Hematopoietic multipotent progenitor cell treated with erythropoietin and hydrocortisone succinate and interleukin-3 and kit ligand, for 15 days (in vitro differentiated cells): ENCODE results near the gene MS4A15.

Experiments used
- DNase-seq: peaks from one replicate; pipeline ENCODE4 v3.0.0-alpha.2; 2015; ENCODE audit warnings: low spot score

Gene MS4A15

GRCh38 chr11:60777572-60777971 lies 20.9 kb downstream of the MS4A15 start:
- DNase-seq, result no peak

DNA sequence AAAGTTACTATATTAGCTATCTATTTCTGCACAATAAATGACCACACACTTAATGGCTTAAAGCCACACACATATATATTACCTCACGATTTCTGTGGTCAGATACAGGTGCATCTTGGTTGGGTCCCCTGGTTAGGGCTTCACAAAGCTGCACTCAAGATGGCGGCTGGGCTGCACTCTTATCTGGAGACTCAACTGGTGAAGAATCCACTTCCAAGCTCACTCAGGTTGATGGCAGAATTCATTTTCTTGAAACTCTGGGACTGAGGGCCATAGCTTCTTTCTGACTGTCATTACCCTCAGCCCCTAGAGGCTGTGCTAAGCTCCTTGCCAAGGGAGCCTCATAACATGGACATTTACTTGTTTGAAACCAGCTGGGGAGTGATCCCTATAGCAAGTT lies 23.4 kb downstream of the MS4A15 start:
- no peak for DNase-seq

DNA sequence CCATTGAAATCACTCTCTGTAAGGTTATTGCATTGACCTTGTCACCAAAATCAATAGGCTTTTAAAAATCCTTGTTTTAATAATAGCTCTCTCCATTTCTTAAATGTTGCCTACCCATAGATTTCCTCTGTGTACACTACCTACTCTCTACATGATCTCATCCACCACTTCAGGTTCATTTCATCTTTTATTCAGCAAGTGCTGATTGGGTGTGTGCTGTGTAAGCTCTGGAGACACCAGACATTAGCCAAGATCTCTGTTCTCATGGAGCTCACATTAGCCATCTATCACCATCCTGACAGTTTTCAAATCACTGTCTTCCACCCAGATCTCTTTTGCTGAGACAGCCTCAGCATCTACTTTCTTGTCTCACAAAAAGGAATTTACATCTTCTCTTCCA lies 24.1 kb downstream of the MS4A15 start:
- DNase-seq, result no peak

GRCh38 chr11:60781286-60781980 lies 24.8 kb downstream of the MS4A15 start:
- DNase-seq, result no peak

DNA sequence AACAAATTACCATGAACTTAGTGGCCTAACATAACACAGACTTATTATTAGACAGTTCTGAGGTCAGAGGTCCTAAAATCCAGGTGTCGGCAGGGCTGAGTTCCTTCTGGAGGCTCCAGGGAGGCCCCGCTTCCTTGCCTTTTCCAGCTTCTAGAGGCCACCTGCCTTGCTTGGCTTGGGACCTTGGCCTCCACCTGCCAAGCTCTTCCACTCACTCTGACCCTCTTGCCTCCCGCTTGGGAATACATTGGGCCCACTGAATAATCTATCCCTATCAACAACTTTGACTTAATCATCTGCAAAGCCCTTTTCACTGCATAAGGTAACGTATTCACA lies 25.3 kb downstream of the MS4A15 start:
- DNase-seq, result no peak

GRCh38 chr11:60782393-60783140 lies 25.9 kb downstream of the MS4A15 start:
- no peak for DNase-seq

GRCh38 chr11:60783141-60783484 lies 26.4 kb downstream of the MS4A15 start:
- no peak for DNase-seq

GRCh38 chr11:60783911-60784310 lies 27.2 kb downstream of the MS4A15 start:
- DNase-seq, result no peak

- no peak for DNase-seq
Measured at GRCh38 chr11:60785136-60785535, 28.5 kb downstream of the MS4A15 start, which contains the start of gene MS4A10. Gene MS4A10 (plus strand): TSS chr11:60785333. CDS start chr11:60790336, 5,003 bp downstream.

GRCh38 chr11:60785806-60786361 lies 29.2 kb downstream of the MS4A15 start:
- DNase-seq, result no peak

DNA sequence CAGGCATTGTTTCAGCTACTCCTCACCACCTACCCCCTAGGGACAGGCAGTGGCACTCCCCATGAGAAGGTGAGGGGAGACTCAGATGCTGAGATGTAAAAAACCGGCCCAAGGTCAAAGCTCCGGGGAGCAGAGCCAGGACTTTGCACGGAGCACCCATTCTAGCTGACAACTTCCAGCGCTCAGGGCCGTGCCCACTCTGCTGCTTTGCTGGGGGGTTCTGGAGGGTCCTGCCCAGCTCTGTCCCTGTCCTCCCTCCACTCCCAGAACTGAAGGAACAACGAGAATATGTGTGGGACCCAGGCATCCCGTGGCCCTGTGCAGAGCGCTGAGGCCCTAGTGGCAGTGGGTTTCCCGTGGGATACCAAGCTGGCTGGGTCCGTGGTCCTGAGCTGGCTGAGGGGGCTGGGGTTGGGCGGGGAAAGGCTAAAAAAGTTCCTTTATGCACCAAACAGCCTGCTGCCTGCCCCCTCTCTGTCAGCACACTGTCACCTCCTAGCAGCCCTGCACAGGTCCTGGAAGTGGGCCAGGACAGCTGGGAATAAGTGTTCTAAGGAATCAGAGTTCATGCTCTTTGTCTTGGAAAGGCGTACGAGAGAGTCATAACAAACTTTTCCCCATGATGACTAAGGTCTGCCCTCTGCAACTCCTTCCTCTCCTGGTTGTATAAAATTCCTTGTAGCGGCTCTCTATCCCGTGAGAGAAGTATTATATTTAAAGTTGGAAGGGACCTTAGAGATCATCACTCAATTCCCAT lies 30.3 kb downstream of the MS4A15 start:
- no peak for DNase-seq

DNA sequence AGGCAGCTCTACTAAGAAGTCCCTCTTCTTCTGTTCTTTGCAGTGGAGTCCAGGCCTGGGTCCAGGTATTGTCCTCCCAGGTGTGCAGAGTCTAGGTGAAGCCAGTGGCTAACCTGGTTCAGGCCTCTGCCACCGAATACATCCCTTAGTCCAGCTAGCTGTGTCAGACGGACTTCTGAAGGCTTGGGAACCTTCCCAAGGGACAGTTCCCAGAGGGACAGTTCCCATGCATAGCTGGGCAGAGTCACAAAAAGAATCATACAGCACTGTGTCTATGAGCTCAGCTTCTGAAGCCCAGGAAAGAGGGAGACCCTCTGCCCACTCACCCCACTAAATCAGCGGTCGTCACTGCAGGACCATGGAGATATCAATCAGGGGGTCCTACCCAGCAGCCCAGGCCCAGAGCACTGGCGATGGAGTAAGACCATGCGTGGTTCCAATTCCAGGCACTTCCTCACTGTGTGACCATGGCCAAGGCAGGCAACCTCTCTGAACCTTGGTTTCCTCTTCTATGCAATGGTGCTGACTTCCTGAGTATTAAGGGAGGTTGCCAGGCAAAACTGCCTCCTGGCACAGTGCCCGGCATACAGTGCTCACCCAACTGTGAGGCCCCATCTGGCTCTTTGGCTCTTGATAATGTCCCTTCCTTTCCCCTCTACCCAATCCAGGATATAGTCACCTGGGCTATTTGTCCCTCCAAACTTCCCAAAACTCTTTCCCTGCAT lies 31.9 kb downstream of the MS4A15 start:
- no peak for DNase-seq

DNA sequence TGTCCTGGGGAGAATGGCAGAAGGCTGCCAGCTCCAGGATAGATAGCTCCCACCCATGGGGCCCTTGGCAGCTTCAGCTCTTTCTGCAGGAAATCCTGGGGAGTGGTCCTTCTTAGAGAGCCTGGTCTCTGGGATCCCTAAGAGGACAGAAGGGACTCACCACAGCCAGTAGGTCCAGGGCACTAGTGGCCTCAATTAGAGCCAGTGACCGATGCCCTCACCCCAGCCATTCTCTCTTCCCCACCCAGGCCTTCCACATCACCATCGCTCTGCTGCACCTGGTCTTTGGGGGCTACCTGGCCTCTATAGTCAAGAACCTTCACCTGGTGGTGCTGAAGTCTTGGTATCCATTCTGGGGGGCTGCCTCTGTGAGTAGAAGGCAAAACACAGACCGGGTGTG lies 34.1 kb downstream of the MS4A15 start:
- no peak for DNase-seq

GRCh38 chr11:60791153-60791933 lies 34.7 kb downstream of the MS4A15 start:
- DNase-seq, result no peak

DNA sequence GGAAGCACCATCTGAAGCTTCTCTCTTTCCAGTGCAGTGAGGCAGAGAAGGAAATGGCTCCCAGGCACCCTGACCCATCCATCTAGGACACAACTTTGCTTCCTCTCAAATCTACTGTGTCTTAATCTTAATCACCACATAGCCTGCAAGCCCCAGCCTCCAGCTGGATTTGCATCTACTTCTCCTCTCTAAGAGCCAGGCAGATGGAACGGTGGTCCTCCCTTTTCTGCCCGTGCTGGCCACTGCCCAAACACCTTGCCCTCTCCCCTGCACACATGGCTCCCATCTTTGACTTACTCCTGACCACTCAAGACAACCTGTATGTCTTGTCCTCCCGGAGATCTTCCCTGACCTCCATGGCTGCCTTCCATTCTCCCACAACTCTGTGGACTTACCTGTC lies 35.9 kb downstream of the MS4A15 start:
- DNase-seq, result no peak

DNA sequence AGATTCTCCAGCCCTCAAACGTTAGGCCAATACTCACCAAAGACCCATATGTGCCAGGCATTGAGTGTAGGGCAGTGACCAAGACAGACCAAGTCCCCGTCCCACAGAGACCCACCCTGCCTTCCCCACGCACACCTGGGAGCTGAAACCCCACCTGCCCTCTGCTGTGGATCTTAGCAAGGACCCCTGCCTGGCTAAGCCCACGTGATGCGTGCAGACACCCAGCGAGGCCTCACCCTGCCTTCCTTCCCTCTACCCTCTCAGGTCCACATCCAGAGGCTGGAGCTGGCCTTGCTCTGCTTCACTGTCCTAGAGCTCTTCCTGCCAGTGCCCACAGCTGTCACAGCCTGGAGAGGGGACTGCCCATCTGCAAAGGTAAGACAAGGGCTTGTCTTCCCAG lies 38.6 kb downstream of the MS4A15 start:
- no peak for DNase-seq

- DNase-seq, result no peak
Measured at GRCh38 chr11:60797846-60798630, 41.4 kb downstream of the MS4A15 start.

DNA sequence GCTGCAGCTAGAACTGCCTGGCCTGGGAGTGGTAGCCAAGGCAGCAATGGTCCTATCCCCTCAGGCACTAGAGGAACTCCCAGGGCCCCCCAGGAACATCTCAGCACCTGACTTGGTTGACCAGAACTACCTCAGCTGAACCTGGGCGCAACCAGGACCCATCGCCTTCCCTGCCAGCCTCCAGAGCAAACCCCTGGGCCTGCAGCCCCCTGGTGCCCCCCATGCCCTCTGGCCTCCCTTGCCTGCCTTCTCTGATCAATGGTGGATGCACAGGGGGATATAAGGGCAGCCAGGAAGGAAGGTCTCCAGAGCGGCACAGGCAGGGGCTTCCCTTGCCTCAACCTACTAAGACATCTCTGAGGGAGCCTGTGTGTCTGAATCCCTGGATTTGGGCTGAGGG lies 42.0 kb downstream of the MS4A15 start:
- no peak for DNase-seq

DNA sequence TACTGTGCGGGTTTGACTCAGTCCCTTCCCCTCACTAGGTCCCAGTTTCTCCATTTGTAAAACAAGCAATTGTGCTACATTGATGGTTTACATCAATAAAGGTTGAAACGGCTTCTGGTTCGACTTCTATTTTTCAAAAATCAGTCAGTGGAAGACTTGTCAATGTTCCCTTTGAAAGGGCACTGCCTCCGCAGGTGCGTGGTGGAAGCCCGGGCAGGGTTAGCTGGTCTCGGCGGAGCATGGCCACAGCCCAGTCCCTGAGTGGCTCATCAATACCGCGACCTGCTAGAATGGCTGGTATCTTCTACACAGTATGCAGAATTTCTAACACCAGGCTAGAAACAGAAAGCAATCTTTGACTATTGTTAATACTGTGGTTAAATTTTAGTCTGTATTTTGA lies 44.5 kb downstream of the MS4A15 start:
- DNase-seq, result no peak

- no peak for DNase-seq
Measured at GRCh38 chr11:60803273-60803936, 46.7 kb downstream of the MS4A15 start.
